NCI-H524 (cell line): ENCODE measurements around the gene KRT13.

Source experiments
- DNase-seq, 2 experiments: peaks; one replicate each; lab custom pipeline; 2025; lab: John Stamatoyannopoulos, UW

KRT13 gene

DNA sequence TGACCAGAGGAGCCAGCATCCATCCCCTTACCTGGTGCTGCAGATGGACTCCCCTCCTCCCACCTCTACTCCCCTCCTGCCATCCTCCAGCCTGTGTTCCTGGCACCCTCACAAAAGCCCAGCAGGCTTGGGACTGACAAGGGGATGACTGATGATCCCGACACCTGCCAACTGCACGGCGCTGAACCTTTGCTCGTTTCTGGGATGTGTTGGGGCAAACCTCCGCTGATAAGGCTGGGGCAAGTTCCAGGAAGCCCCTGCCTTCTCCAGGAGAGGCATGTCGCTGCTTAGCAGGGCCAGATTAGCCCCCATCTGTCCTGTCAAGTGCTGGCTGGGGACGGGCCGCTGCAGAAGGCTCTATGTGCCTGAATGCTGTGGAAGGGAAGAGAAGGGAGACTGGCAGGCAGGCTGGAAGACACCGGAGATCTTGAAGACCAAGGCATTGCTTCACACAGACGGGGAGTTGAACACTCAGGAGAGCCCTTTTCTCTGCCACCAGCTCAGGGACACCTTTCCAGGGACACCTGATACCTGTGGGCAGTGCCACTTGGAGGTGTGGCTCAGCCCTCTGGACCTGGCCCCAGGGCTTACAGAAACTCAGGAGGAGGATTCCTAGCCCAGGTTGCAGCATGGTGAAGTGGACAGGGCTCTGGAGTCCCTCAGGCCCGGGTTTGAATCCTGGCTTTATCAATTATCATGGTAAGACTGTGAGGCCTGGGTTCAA, 14.3 kb upstream of the KRT13 start:
- peak in 1 of 2 experiments; percentile 14 for DNase-seq

GRCh38 chr17:41518789-41519449, 13.5 kb upstream of the KRT13 start, which contains the start of gene KRT15:
Gene KRT15, minus strand, starts transcription at chr17:41518890. Its CDS starts 63 bp downstream, at chr17:41518827.
- DNase-seq = no peak

- no peak for DNase-seq
These were observed 12.6 kb upstream of the KRT13 start for GRCh38 chr17:41518031-41518430.

- no peak for DNase-seq
These were observed 11.4 kb upstream of the KRT13 start for GRCh38 chr17:41516830-41517283.

GRCh38 chr17:41516147-41516829, 10.9 kb upstream of the KRT13 start:
- DNase-seq = no peak

GRCh38 chr17:41513168-41513547, 7.7 kb upstream of the KRT13 start:
- no peak for DNase-seq

GRCh38 chr17:41512546-41513167, 7.2 kb upstream of the KRT13 start:
- no peak for DNase-seq

DNA sequence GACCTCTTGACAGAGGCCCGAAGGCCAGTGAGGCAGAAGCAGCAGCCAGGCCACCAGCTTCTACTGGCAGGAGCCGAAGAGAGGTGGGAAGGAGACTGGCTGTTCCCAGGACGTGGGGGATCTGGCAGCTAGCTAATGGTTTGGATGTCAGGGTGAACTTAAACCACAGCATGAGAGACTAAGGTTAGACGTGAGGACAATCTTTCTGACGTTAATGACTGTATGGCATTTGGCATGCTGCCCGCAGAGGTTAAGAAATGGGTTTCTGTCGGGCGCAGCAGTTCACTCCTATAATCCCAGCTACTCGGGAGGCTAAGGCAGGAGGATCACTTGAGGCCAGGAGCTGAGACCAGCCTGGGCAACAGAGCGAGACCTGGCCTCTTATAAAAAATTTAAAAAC, 6.3 kb upstream of the KRT13 start:
- no peak for DNase-seq

DNA sequence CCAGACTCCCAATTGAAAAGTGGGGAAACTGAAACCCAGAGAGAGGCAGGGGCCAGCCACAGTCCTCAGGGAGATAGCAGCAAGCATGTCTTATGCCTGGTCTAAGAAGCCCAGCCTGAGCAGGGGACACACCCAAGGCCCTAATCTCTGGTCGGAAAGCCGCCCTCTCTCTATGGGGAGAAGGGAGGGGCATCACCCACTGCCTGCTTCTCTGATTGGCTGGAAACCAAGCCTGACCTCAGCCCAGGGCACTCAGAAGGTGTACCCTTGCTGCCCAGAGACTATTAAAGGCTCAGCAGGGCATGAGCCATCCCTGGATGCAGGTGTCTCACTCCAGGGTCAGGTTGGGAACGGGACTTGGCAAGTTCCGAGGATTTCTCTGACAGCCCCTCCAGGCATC, 5.7 kb upstream of the KRT13 start:
- DNase-seq = no peak

- no peak for DNase-seq
These were observed 5.0 kb upstream of the KRT13 start for GRCh38 chr17:41510251-41511065.

GRCh38 chr17:41507315-41507880, 2.0 kb upstream of the KRT13 start:
- DNase-seq = no peak

DNA sequence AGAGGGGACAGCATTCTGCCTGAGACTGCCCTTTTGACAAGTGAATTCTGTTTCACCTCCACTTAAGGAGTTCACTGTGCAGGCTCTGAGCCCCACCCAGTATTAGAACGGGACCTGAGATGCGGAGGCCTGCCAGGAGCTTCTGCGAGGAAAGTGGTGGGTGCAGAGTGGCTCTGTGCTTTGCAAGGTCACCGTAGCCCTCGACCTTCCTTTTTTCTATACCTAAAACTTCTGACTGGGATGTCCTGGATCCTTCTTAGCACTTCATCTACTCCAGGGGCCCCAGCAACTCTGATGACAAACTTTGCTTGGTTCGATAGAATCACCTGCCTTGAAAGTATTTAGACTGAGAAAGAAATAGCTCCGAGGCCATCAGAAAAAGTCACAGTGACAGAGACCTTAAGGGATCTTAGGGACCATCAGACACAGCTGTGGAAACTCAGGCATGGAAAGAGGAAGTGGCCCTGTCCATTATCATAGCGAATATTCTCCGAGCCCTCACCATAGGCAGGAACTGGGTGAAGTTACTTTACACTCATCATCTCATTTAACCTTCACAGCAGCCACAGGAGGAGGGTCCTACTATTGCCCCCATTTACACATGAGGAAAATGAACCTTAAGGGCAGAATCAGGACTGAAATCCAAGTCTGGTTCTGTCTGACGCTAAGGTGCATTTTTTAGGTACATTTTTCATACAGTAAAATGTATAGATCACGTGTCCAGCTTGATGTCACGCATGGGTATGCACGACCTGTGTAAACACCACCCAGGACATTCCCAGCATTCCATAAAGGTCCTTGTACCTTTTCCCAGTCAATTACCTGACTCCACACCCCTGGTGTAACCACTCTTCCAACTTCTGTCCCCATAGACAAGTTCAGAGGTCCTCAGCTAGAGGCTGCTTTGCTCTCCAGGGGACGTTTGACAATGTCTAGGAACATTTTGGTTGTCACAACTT, 676 bp upstream of the KRT13 start:
- no peak for DNase-seq

- no peak for DNase-seq
These were observed 1.0 kb downstream of the KRT13 start for GRCh38 chr17:41504246-41504977.

DNA sequence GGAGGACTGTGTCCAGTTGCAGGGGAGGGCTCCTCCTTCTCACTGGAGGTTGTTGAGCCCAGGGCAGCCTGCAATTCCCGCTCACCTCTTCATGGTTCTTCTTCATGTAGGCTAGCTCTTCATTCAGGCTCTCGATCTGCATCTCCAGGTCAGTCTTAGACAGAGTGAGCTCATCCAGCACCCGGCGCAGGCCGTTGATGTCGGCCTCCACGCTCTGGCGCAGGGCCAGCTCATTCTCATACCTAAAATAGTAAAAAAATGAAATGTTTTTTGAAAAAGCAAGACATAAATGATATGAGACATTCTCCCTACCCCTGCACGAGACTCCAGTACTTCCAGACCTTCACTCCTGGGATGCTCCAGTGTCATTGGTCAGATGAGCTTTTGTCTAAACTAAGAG, 2.2 kb downstream of the KRT13 start:
- DNase-seq = no peak

- no peak for DNase-seq
These were observed 5.1 kb downstream of the KRT13 start for GRCh38 chr17:41500131-41500911.

GRCh38 chr17:41499714-41500113, 5.7 kb downstream of the KRT13 start:
- DNase-seq = no peak

DNA sequence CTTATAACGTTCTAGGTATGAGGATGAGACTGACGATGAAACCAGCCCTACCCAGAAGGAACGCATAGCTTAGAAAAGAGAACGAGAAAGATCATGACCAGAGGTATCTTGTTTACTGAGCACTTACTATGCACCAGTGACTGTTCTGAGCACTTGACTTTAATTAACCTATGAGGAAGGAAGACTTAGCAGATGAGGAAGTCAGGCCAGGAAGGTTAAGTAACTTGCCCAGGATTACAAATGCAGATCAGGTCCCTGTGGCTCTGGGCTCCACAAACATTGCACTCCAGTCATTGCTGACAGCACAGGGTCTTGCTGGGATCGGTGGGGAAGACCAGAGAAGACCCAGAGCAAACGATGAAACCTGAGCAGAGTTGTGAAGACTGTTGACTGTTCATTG, 7.1 kb downstream of the KRT13 start:
- no peak for DNase-seq

- no peak for DNase-seq
These were observed 8.5 kb downstream of the KRT13 start for GRCh38 chr17:41496803-41497484.
